IPS DF 6.9 (cell line): ENCODE data around the gene FGGY.
"Not testable (repeated sequence)": the region's sequence is repeated elsewhere in the genome, so short reads cannot be mapped to it uniquely, and the experiment has no call there.

ENCODE experiments used
- DNase-seq: peaks from one replicate; pipeline ENCODE4 v3.0.0-alpha.2; 2013; ENCODE audit warnings: low read depth, low spot score
- H3K27ac ChIP-seq: one replicate; pipeline ENCODE4 v1.5.1; 2013; ENCODE audit warnings: low read length, control low read depth
- H3K27me3 ChIP-seq: 2 replicates; pipeline ENCODE4 v1.6.1; 2013; ENCODE audit warnings: mild to moderate bottlenecking, low read length; ENCODE audit not compliant: control insufficient read depth, insufficient read depth
- H3K36me3 ChIP-seq: 2 replicates; pipeline ENCODE4 v1.6.1; 2013; ENCODE audit warnings: low read length; ENCODE audit not compliant: control insufficient read depth, insufficient read depth
- H3K4me1 ChIP-seq: 2 replicates; pipeline ENCODE4 v1.6.1; 2013; ENCODE audit warnings: low read length; ENCODE audit not compliant: control insufficient read depth, insufficient read depth
- H3K4me3 ChIP-seq: 2 replicates; pipeline ENCODE4 v1.5.1; 2013; ENCODE audit warnings: mild to moderate bottlenecking, low read length
- H3K9me3 ChIP-seq: 2 replicates; pipeline ENCODE4 v1.6.1; 2013; ENCODE audit warnings: low read length, inconsistent platforms; ENCODE audit not compliant: control insufficient read depth, insufficient read depth
- WGBS: extraction: QIAGEN DNeasy Blood & Tissue Kit; methylation state at CpG from one replicate; pipeline ENCODE4 v1.1.7; 2013; ENCODE audit warnings: mixed read lengths, missing lambda C conversion rate; ENCODE audit not compliant: insufficient read length, insufficient coverage; 5-methylcytosine and 5-hydroxymethylcytosine counted together

FGGY gene

GRCh38 chr1:59730759-59731478 is 434.0 kb downstream of the FGGY start:
- Histone ChIP-seq H3K9me3 (no peaks in the 10 kb centered on the region), H3K4me1 (peaks cover 2% of the 10 kb centered on the region; the same call in 1 of the 2 replicates), H3K36me3 (no peaks in the 10 kb centered on the region), H3K27ac (no peak overlapping the region), H3K4me3 (no peak overlapping the region), H3K27me3 (no peaks in the 10 kb centered on the region)
- DNase-seq = no peak
- no CpG with 5 or more reads among the region's 12 CpGs for WGBS

DNA sequence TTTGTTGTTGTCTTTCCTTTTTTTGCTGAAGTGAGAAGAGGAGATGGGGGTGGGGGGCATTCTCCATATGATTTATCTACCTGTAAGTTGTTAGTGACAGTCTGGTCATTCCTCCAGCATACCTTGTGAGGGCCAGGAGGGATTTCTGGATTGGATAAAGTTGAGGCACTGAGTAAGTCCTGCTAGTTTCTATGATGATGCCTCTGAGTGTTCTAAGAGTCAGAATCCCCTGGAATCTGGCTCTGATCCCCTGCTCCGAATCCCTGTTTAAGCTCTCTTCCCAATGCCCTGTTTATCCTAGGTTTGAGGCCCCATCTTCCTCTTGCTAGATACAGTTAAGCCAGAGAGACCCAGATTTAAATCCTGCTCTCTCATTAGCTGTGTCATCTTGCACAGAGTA is 434.7 kb downstream of the FGGY start:
- WGBS = no CpG with 5 or more reads among the region's 1 CpG
- Histone ChIP-seq H3K27ac (no peak overlapping the region), H3K4me3 (no peak overlapping the region), H3K9me3 (no peaks in the 10 kb centered on the region), H3K4me1 (peaks cover 2% of the 10 kb centered on the region; the same call in 1 of the 2 replicates), H3K36me3 (no peaks in the 10 kb centered on the region), H3K27me3 (no peaks in the 10 kb centered on the region)
- DNase-seq = no peak

DNA sequence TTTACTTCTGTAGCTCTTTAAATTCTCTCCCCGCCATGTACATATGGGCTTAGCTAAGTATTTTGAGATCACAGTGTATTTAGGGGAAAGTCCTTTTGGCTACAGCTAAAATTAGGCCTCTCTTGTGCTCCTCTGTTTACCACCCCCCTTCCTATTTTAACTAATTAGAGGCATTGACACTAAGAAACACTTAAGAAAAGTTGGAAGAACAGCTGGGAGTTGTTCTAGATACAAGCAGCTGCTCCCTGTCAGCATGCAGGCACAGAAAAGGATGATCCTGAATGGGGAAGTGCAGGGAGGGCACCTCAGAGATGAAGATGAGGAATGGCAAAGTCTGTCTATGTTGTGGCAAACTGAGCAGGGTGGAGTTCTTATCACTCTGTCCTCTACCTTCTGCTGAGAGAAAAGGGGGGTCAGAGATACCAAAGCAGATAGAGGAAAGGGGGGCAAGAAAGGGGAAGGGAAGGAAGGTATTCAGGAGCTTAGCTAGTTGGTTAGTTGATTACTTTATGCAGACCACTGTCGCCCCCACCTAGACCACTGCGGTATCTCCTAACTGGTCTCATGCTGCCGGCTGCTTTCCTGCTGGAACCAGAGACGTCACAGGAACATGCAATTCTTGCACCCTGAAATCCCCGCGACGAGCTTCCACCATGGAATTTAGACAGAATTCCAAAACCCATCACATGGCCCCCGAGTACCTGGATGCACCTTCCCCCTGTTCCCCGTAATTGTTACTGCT is 435.5 kb downstream of the FGGY start:
- Histone ChIP-seq H3K9me3 (peaks cover 1% of the 10 kb centered on the region; the same call in 1 of the 2 replicates), H3K36me3 (no peaks in the 10 kb centered on the region), H3K4me3 (no peak overlapping the region), H3K4me1 (peaks cover 2% of the 10 kb centered on the region; the same call in 1 of the 2 replicates), H3K27me3 (no peaks in the 10 kb centered on the region), H3K27ac (no peak overlapping the region)
- DNase-seq = no peak
- no CpG with 5 or more reads among the region's 10 CpGs for WGBS

DNA sequence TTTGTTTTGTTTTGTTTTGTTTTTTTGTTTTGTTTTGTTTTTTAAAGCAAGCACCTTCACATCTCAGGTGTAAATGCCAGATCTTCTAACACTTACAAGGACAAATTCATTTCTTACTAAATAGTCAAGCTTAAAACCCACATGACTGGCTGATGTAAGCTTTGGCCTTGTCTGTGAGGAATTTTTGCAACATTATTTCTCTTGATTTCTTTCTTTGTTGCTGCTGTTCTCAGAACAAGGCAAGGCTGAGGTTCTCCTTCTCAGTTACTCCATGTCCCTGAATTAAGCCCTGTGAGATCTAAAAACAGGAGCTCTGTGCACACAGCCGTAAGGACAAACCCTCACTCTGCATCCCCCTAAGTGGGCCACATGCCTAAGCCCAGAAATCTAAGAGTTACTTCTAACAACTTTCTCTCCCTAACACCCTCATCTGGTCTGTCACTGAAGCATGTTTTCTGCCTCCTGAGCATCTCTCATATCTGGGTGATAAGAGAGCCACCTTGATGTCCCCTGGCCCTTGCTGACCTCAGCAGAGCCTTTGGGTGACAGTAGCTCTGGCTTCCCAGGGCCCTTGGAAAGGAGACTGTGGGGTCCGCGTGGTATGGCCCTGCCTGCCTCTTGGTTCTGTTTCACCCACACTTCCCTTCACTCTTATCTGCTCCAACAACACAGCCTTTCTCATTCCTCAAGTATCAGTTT is 436.7 kb downstream of the FGGY start:
- no peak overlapping the region for H3K4me3 ChIP-seq
- H3K4me1 ChIP-seq = peaks cover 2% of the 10 kb centered on the region; the same call in 1 of the 2 replicates
- DNase-seq = no peak
- WGBS = no CpG with 5 or more reads among the region's 3 CpGs
- H3K36me3 ChIP-seq = no peaks in the 10 kb centered on the region
- no peaks in the 10 kb centered on the region for H3K27me3 ChIP-seq
- H3K27ac ChIP-seq = no peak overlapping the region
- H3K9me3 ChIP-seq = peaks cover 1% of the 10 kb centered on the region; the same call in 1 of the 2 replicates

DNA sequence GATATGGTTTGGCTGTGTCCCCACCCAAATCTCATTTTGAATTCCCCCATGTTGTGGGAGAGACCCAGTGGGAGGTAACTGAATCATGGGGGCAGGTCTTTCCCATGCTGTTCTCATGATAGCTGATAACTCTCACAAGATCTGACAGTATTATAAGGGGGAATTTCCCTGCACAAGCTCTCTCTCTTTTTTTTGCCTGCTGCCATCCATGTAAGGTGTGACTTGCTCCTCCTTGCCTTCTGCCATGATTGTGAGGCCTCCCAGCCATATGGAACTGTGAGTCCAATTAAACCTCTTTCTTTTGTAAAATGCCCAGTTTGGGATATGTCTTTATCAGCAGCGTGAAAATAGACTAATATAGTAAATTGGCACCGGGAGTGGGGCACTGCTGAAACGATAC is 439.0 kb downstream of the FGGY start:
- not testable (repeated sequence) for H3K4me3 ChIP-seq, H3K27ac ChIP-seq, DNase-seq, H3K36me3 ChIP-seq, H3K27me3 ChIP-seq, H3K9me3 ChIP-seq, H3K4me1 ChIP-seq
- no CpG with 5 or more reads among the region's 3 CpGs for WGBS

DNA sequence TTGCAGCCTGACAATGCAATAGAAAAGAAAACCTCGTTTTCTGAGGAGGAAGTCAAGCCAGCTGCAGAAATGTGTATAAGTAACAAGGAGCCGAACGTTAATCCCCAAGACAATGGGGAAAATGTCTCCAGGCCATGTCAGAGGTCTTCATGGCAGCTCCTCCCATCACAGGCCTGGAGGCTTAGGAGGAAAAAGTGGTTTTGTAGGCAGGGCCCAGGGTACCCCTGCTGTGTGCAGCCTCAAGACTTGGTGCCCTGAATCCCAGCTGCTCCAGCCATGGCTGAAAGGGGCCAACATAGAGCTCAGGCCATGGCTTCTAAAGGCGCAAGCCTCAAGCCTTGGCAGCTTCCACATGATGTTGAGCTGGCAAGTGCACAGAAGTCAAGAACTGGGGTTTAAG is 439.9 kb downstream of the FGGY start:
- Histone ChIP-seq H3K9me3 (peaks cover 1% of the 10 kb centered on the region; the same call in 1 of the 2 replicates), H3K4me1 (no peaks in the 10 kb centered on the region), H3K27ac (no peak overlapping the region), H3K4me3 (no peak overlapping the region), H3K27me3 (no peaks in the 10 kb centered on the region), H3K36me3 (no peaks in the 10 kb centered on the region)
- no CpG with 5 or more reads among the region's 4 CpGs for WGBS
- DNase-seq = no peak

- H3K4me3 ChIP-seq = no peak overlapping the region
These were observed 440.7 kb downstream of the FGGY start for GRCh38 chr1:59737638-59738037.

GRCh38 chr1:59738152-59738551 is 441.3 kb downstream of the FGGY start:
- DNase-seq = no peak
- H3K4me3 ChIP-seq = no peak overlapping the region
- H3K27me3 ChIP-seq = no peaks in the 10 kb centered on the region
- no peak overlapping the region for H3K27ac ChIP-seq
- no peaks in the 10 kb centered on the region for H3K36me3 ChIP-seq
- WGBS = no CpG with 5 or more reads among the region's 3 CpGs
- H3K9me3 ChIP-seq = peaks cover 1% of the 10 kb centered on the region; the same call in 1 of the 2 replicates
- H3K4me1 ChIP-seq = no peaks in the 10 kb centered on the region

More at GRCh38 chr1:59737638-59738037, 440.7 kb downstream of the FGGY start:
- H3K27ac ChIP-seq = no peak overlapping the region
- no CpG with 5 or more reads among the region's 5 CpGs for WGBS
- H3K4me1 ChIP-seq = no peaks in the 10 kb centered on the region
- peaks cover 1% of the 10 kb centered on the region; the same call in 1 of the 2 replicates for H3K9me3 ChIP-seq
- H3K36me3 ChIP-seq = no peaks in the 10 kb centered on the region
- no peaks in the 10 kb centered on the region for H3K27me3 ChIP-seq
- no peak for DNase-seq

- no peak for DNase-seq
- no peak overlapping the region for H3K27ac ChIP-seq
- H3K4me3 ChIP-seq = no peak overlapping the region
- no CpG with 5 or more reads among the region's 2 CpGs for WGBS
- H3K36me3 ChIP-seq = no peaks in the 10 kb centered on the region
- peaks cover 1% of the 10 kb centered on the region; the same call in 1 of the 2 replicates for H3K9me3 ChIP-seq
- H3K27me3 ChIP-seq = no peaks in the 10 kb centered on the region
- H3K4me1 ChIP-seq = no peaks in the 10 kb centered on the region
These were observed 441.7 kb downstream of the FGGY start for GRCh38 chr1:59738591-59739015.

DNA sequence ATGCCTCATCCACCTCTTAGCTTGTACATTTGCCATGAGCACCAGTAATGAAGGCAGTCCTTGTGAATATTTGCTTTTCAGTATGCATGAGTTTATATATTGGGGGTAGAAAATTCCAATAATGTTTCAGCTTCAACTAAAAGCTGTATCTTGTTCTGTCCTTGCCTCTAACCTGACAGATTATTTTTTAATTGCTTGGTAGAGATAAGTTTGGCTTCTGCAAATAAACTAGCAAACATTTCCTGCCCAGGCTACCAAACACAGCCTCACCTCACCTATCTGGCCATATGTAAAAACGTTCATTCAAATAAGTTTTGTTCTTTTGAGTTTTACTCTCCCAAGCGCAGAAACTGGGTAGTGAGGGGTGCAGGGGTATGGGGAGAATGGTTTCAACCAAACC is 442.2 kb downstream of the FGGY start:
- Histone ChIP-seq H3K4me1 (no peaks in the 10 kb centered on the region), H3K36me3 (no peaks in the 10 kb centered on the region), H3K4me3 (no peak overlapping the region), H3K9me3 (peaks cover 1% of the 10 kb centered on the region; the same call in 1 of the 2 replicates), H3K27ac (no peak overlapping the region), H3K27me3 (no peaks in the 10 kb centered on the region)
- DNase-seq = no peak
- no CpG with 5 or more reads among the region's 2 CpGs for WGBS
